Pancreas (tissue), 10 donors: Measurements from ENCODE around the gene IL17B. TPM values are rescaled to one million over a fixed set of nuclear protein-coding genes. Genes with fewer than 3 reads are reported as not detected.

ENCODE experiments used
- ATAC-seq, 4 donors: fragments of 200-7000 bp; cut with Tn5 transposase; one replicate each; pipeline versions ENCODE4 v1.8.0 to v1.9.1; 2020; ENCODE audit warnings: mild to moderate bottlenecking in 4 of 4, moderate library complexity in 4 of 4
- DNase-seq, 6 donors: peaks; one replicate each; pipeline ENCODE4 v3.0.0-alpha.2; 2020
- FAIRE-seq: peaks from 2 replicates; lab custom pipeline; 2012; peaks lifted over from hg19 to GRCh38; lab: Jason Lieb, UNC
- H3K27ac ChIP-seq, 4 donors: fragments of 200-600 bp; sonication (generic); 1 replicate in 3 of 4; 2 replicates in 1 of 4; pipeline versions ENCODE4 v1.5.0 to v1.8.0; 2020
- H3K27me3 ChIP-seq, 4 donors: fragments of 200-600 bp; one replicate each; pipeline ENCODE4 v1.8.0; 2021
- H3K36me3 ChIP-seq, 3 donors: fragments of 200-600 bp; sonication (generic) in 1 of 3; one replicate each; pipeline versions ENCODE4 v1.5.0 to v1.8.0; 2020 to 2021
- H3K4me1 ChIP-seq, 3 donors: fragments of 200-600 bp; one replicate each; pipeline ENCODE4 v1.8.0; 2021
- H3K4me3 ChIP-seq, 4 donors: fragments of 200-600 bp; sonication (generic) in 2 of 4; one replicate each; pipeline versions ENCODE4 v1.5.0 to v1.8.0; 2020 to 2021
- H3K9me3 ChIP-seq, 4 donors: fragments of 200-600 bp; one replicate each; pipeline ENCODE4 v1.8.0; 2021
- CTCF ChIP-seq, 4 donors: fragments of 200-600 bp; sonication (generic) in 3 of 4; IDR thresholded peaks; one replicate each; pipeline versions ENCODE4 v1.5.0 to v1.8.0; 2021; ENCODE audit warnings: antibody characterized with exemption in 4 of 4
- WGBS, 2 donors: extraction: QIAGEN DNeasy Blood & Tissue Kit; methylation state at CpG; one replicate each; pipeline ENCODE4 v1.1.7; 2013; 5-methylcytosine and 5-hydroxymethylcytosine counted together
- intact Hi-C, 3 donors: fragments of 100-400 bp; cut with DNase I; formaldehyde crosslinking; loops; one replicate each; pipeline versions ENCODE4 v1.11.1 to v1.14.2; 2022
- polyA plus RNA-seq, 2 donors: library from polyadenylated mRNA; stranded (reverse); fragments of 200-250 nt; gene quantifications; one replicate each; pipeline ENCODE4 v1.2.3, GENCODE V29; 2013
- total RNA-seq, 6 donors: library from RNA; stranded (reverse); fragmentation: NEBNext Ultra II Directional in 4 of 6; extraction: Animal tissue kit (Norgen Biotek cat#: 25700) in 4 of 6; gene quantifications; one replicate each; pipeline versions ENCODE4 v1.2.1 to v1.2.4, GENCODE V29; 2021 to 2023
- donor health status: healthy with polysubstance abuse.
- donor health status: DM: no; HTN: no; CAD: no; lungs with moderate emphysema.
- donor health status: DM: no; HTN: no; CAD: no.
- donor health status: control.
- donor health status: control.
- donor health status: Bipolar disorder and iron deficiency.
- donor health status: DM: yes; HTN: yes; CAD: no.
- donor health status: DM: no; HTN: no; CAD: no.
- donor health status: DM: no; HTN: no; CAD: no.
- donor health status: DM: yes; HTN: yes; CAD: no.

Gene IL17B
- total RNA-seq (not detected), polyA plus RNA-seq (not detected)

GRCh38 chr5:149379177-149379761 lies at the start of gene IL17B:
Gene IL17B, minus strand, starts transcription at chr5:149379292. Its CDS starts 67 bp downstream, at chr5:149379225.
- no peak within 1 kb of the TSS for H3K4me3 ChIP-seq
- WGBS, 2 donors, result 68 to 74% methylated on average over 22 of the region's 22 CpGs
- no peak for ATAC-seq
- no peak for TF ChIP-seq CTCF (IDR thresholded peaks at IDR 0.05)
- no peaks in the 10 kb centered on the region for H3K36me3 ChIP-seq
- H3K4me1 ChIP-seq, result no peaks in the 10 kb centered on the region
- H3K27me3 ChIP-seq, result no peaks in the 10 kb centered on the region
- intact Hi-C loops, result no loop called here
- H3K27ac ChIP-seq, result no peak within 1 kb of the TSS
- H3K9me3 ChIP-seq, result no peaks in the 10 kb centered on the region
- DNase-seq, result no peak
- FAIRE-seq, result no peak

- no peak for FAIRE-seq
- WGBS, 2 donors, result 81 to 82% methylated on average over 5 of the region's 5 CpGs
- Histone ChIP-seq H3K4me1 (no peaks in the 10 kb centered on the region), H3K36me3 (no peaks in the 10 kb centered on the region), H3K4me3 (no peak overlapping the region), H3K27me3 (no peaks in the 10 kb centered on the region), H3K27ac (no peak overlapping the region), H3K9me3 (no peaks in the 10 kb centered on the region)
- TF ChIP-seq CTCF (IDR thresholded peaks at IDR 0.05), result no peak
- no peak for ATAC-seq
- no peak for DNase-seq
- intact Hi-C loops, result loop anchor here in 1 of 3 donors (5.0 kb wide), 1 partner anchor 46 kb away; no protein-coding TSS in a partner anchor
These were observed 48.9 kb upstream of the IL17B start for GRCh38 chr5:149428032-149428431.

GRCh38 chr5:149427374-149427773 lies 48.3 kb upstream of the IL17B start:
- no peak for ATAC-seq
- Histone ChIP-seq H3K27ac (no peak overlapping the region), H3K27me3 (no peaks in the 10 kb centered on the region), H3K4me3 (no peak overlapping the region), H3K9me3 (no peaks in the 10 kb centered on the region), H3K4me1 (no peaks in the 10 kb centered on the region), H3K36me3 (no peaks in the 10 kb centered on the region)
- intact Hi-C loops, result loop anchor here in 1 of 3 donors (5.0 kb wide), 1 partner anchor 45 kb away; no protein-coding TSS in a partner anchor
- no peak for FAIRE-seq
- DNase-seq, result no peak
- TF ChIP-seq CTCF (IDR thresholded peaks at IDR 0.05), result no peak
- WGBS, 2 donors, result 57 to 70% methylated on average over 4 of the region's 4 CpGs

GRCh38 chr5:149426931-149427330 lies 47.8 kb upstream of the IL17B start:
- WGBS, 2 donors, result 83 to 86% methylated on average over 2 of the region's 2 CpGs
- FAIRE-seq (no peak), ATAC-seq (no peak), DNase-seq (no peak)
- Histone ChIP-seq H3K4me3 (no peak overlapping the region), H3K27me3 (no peaks in the 10 kb centered on the region), H3K36me3 (no peaks in the 10 kb centered on the region), H3K9me3 (no peaks in the 10 kb centered on the region), H3K4me1 (no peaks in the 10 kb centered on the region), H3K27ac (no peak overlapping the region)
- intact Hi-C loops, result loop anchor here in 1 of 3 donors (5.0 kb wide), 1 partner anchor 45 kb away; no protein-coding TSS in a partner anchor
- no peak for TF ChIP-seq CTCF (IDR thresholded peaks at IDR 0.05)

GRCh38 chr5:149425729-149426128 lies 46.6 kb upstream of the IL17B start:
- no peaks in the 10 kb centered on the region for H3K4me1 ChIP-seq
- no peak for TF ChIP-seq CTCF (IDR thresholded peaks at IDR 0.05)
- intact Hi-C loops, result loop anchor here in 1 of 3 donors (5.0 kb wide), 1 partner anchor 43 kb away; no protein-coding TSS in a partner anchor
- H3K27ac ChIP-seq, result no peak overlapping the region
- no peak for ATAC-seq
- no peaks in the 10 kb centered on the region for H3K27me3 ChIP-seq
- FAIRE-seq, result no peak
- no peak for DNase-seq
- no peaks in the 10 kb centered on the region for H3K9me3 ChIP-seq
- no peaks in the 10 kb centered on the region for H3K36me3 ChIP-seq
- WGBS, 2 donors, result 75 to 91% methylated on average over 4 of the region's 4 CpGs
- no peak overlapping the region for H3K4me3 ChIP-seq
